ENCODE results near the gene ADAM22.
"Not testable (repeated sequence)": the region's sequence is repeated elsewhere in the genome, so short reads cannot be mapped to it uniquely, and the experiment has no call there.

The ADAM22 gene

GRCh38 chr7:88111140-88111743 lies 177.2 kb downstream of the ADAM22 start:
- DNase-seq (ENCODE audit: low spot score) = no peak

DNA sequence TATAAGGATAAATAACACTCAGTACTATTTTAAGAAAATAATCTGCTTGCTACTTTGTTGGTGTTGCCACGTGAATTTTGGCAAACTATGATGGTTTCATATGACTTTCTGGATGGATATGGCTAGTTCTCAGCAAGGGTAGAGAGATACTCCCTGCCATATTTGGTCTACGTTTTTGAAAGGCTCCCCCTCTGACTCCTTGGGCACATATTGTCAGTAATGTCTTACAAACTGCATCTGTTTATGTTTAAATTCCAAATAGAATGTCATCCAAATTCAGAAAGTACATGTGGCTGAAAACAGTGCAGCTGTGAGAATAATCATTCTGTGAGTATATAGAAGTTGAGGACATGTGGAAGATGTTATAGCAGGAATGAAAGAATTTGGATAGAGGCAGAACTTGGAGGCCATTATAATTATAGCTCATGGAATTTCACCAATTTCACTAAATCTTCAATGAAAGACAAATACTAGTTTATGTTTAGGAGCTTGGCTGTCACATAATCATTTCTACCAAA lies 178.0 kb downstream of the ADAM22 start:
- no peak for DNase-seq (ENCODE audit: low spot score)

- DNase-seq (ENCODE audit: low spot score) = no peak
Observed at GRCh38 chr7:88115258-88115796, 181.3 kb downstream of the ADAM22 start.

- DNase-seq (ENCODE audit: low spot score) = no peak
Observed at GRCh38 chr7:88115816-88116215, 181.8 kb downstream of the ADAM22 start.

GRCh38 chr7:88116235-88116795 lies 182.3 kb downstream of the ADAM22 start:
- DNase-seq (ENCODE audit: low spot score) = no peak

GRCh38 chr7:88117325-88117724 lies 183.3 kb downstream of the ADAM22 start:
- DNase-seq (ENCODE audit: low spot score) = no peak

- DNase-seq (ENCODE audit: low spot score) = no peak
Observed at GRCh38 chr7:88121335-88121734, 187.3 kb downstream of the ADAM22 start.

- DNase-seq (ENCODE audit: low spot score) = no peak
Observed at GRCh38 chr7:88127637-88128290, 193.7 kb downstream of the ADAM22 start.

DNA sequence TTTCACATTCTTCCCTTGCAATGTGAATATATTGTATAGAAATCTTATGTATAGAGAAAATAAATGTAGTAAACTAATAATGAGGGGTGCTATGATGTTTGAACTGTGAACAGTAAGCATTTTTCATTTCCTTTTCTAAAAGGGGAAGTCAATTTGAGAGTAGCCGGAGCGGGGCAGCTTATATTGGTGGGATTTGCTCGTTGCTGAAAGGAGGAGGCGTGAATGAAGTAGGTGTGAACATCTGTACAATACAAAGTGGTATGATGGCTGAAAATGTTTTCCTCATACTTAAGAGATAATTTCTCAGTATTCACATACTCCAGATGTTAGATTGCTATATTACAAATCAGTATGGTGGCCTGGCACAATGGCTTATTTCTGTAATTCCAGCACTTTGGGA lies 198.7 kb downstream of the ADAM22 start:
- DNase-seq (ENCODE audit: low spot score) = no peak

- no peak for DNase-seq (ENCODE audit: low spot score)
Observed at GRCh38 chr7:88140947-88141346, 206.9 kb downstream of the ADAM22 start.

GRCh38 chr7:88141479-88141878 lies 207.4 kb downstream of the ADAM22 start:
- no peak for DNase-seq (ENCODE audit: low spot score)

GRCh38 chr7:88141953-88142352 lies 207.9 kb downstream of the ADAM22 start:
- DNase-seq (ENCODE audit: low spot score) = no peak

DNA sequence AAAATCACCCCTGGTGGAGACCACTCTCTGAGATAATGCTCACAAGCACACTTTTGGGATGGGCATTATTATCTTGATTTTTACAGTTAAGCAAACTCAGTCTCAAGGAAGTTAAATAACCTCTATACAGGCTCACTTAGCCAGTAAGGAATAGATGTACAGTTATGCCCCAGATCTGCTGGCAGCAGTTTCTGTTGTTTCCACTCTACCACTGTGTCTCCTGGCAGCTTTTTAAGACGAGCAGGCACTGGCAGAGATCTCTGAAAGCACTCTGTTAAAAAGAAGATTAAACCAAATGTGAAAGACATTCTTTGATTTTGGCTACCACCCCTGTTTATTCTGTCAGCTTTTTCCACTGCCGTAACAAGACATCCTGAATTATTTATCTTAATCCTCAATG lies 212.6 kb downstream of the ADAM22 start:
- DNase-seq (ENCODE audit: low spot score) = no peak

- DNase-seq (ENCODE audit: low spot score) = no peak
Observed at GRCh38 chr7:88147341-88147740, 213.3 kb downstream of the ADAM22 start.

- no peak for DNase-seq (ENCODE audit: low spot score)
Observed at GRCh38 chr7:88147949-88148348, 213.9 kb downstream of the ADAM22 start.

- DNase-seq (ENCODE audit: low spot score) = no peak
Observed at GRCh38 chr7:88150033-88150432, 216.0 kb downstream of the ADAM22 start.

DNA sequence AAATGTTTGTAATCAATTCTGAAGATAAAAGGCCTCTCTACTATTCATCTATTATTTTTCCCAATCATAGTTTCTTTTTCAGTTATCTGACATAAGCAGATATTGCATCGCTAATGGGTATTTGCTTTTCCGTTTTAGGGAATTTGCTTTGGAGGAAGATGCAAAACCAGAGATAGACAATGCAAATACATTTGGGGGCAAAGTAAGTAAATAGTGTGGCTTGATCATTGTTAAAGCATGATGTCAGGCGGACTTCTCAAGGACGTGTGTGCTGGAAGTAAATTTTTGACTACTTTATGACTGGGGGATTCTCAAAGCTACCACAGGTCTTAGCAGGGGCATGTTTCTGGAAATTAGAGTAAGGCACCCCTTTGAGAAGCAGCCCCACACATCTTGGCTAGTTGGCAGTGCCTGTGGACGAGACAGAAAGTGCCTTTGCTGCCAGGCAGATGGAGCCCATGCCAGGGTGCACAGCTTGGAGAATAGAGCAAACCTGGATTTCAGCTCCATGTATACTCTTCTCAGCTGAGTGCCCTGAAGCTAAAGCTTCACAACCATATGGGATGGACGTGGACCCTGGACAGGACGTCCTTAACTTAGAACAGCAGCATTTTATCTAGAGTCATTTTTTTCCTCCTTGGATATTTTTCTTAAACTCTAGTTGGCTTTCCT lies 217.2 kb downstream of the ADAM22 start:
- no peak for DNase-seq (ENCODE audit: low spot score)

DNA sequence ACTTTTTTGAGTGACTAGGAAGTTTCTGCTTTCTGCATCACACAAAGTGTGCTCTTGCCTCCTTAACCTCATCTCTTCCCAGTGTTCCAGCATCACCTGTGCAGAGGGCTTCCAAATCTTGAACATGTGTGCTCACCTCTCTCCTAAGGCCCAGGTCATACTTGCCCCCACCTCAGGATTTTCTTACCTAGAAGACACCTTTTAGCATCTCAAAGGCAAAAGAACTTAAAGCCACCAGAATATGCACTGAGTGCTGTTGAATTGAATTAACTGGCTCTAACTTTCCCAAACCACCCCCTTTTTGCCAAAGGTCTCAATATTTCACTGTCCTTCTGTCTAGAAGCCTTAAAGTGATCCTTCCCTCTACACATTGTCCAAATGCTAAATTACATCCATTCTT lies 219.3 kb downstream of the ADAM22 start:
- DNase-seq (ENCODE audit: low spot score) = no peak

DNA sequence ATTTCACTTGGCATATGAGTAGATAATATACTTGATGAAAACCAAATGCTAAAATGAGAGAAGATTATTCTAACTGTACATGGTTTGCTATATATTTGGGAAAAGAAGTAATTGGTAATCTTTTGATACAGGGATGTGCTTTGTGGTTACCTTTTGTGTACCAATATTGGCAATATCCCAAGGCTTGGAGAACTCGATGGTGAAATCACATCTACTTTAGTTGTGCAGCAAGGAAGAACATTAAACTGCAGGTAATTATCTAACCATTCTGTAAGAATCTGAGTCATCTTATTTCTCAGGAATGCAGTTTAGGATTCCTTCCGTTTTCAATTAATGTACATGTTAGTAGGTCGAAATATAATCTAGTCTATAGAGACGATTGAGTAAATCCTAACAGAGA lies 221.7 kb downstream of the ADAM22 start:
- no peak for DNase-seq (ENCODE audit: low spot score)

DNA sequence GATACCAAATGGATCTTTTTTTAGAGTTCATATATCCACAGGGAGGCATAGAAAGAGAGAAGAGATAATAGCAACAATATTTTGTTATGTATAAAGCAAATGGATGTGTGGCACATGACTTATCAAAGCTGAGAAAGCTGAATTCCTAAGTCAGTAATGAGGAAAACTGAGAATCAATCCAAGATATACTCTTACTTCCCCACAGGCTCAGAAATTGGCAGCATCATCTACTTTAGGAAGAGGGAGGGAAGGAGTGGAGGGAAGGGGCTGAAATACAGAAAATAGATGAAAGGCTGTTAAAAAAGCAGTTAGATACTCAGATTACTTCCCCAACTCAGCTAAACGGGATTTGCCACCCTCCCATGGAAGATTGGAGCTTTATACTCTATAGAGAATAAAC lies 222.3 kb downstream of the ADAM22 start:
- no peak for DNase-seq (ENCODE audit: low spot score)

DNA sequence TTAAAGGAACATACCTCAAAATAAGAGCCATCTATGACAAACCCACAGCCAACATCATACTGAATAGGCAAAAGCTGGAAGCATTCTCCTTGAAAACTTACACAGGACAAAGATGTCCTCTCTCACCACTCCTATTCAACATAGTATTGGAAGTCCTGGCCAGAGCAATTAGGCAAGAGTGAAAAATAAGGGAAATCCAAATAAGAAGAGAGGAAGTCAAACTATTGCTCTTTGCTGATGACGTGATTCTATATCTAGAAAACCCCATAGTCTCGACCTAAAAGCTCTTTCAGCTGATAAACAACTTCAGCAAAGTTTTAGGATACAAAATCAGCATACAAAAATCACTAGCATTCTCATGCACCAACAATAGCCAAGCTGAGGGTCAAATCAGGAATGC lies 225.7 kb downstream of the ADAM22 start:
- not testable (repeated sequence) for DNase-seq (ENCODE audit: low spot score)

- DNase-seq (ENCODE audit: low spot score) = no peak
Observed at GRCh38 chr7:88165697-88166096, 231.6 kb downstream of the ADAM22 start.

GRCh38 chr7:88167223-88167622 lies 233.2 kb downstream of the ADAM22 start:
- no peak for DNase-seq (ENCODE audit: low spot score)
